ENCODE data around the gene TMEM63C. TPM values are rescaled to one million over a fixed set of nuclear protein-coding genes. Genes with fewer than 3 reads are reported as not detected.
A peak's percentile ranks its signal among the peaks of the same experiment; 100 is the strongest.

The TMEM63C gene
- total RNA-seq, 2 donors from 2014 or later = 0.12 to 0.84 TPM

DNA sequence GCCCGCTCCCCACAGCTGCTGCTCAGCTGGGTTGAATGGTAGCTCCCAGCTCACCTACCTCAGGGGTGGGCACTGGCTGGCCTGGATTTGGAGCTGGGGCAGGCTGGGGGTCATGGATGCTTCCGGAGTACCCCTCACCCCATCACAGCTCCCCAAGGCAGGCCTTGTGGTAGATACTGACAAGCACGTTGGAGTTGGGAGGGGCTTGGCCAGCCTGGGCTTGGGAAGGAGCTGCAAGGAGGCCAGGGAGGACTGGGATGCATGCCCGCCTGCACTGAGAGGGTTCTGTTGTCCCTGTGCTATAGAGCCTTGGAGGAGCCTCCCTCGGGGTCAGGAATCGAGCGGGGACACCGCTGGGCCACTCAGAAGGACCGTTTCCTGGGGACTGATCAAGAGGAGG, 14.2 kb downstream of the TMEM63C start:
- Mint-ChIP-seq H3K4me3 (no peak overlapping the region), H3K36me3 (no peaks in the 10 kb centered on the region), H3K27ac (no peak overlapping the region), H3K27me3 (peaks cover 5 to 14% of the 10 kb centered on the region in 2 donors), H3K9me3 (no peaks in the 10 kb centered on the region), H3K4me1 (ENCODE audit: low read depth in 2 of 2) (no peaks in the 10 kb centered on the region)
- DNase-seq (ENCODE audit: low spot score) (no peak), ATAC-seq (peak; percentile 8 to 29)

DNA sequence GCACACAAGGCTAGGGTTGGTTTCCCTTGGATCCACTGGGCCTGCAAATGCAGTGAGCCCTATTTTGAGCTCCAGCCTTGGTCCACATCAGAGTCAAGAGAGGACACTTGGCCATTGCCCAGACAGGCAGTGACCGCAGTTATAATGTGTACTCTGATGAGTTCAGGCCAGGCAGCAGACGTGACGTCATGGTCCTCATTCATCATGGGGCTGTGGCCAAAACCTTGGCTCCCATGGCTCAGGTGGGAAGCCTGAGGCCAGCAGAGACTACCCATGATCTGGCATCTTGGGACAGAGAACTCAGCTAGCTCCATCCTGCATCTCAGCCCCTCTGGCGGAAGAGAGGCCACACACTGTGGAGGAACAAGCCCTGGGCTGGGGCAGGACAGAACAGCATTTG, 16.4 kb downstream of the TMEM63C start:
- no peak for DNase-seq (ENCODE audit: low spot score)
- no peak overlapping the region for H3K27ac Mint-ChIP-seq
- no peaks in the 10 kb centered on the region for H3K4me1 Mint-ChIP-seq (ENCODE audit: low read depth in 2 of 2)
- H3K4me3 Mint-ChIP-seq = no peak overlapping the region
- no peaks in the 10 kb centered on the region for H3K36me3 Mint-ChIP-seq
- peaks cover 2 to 4% of the 10 kb centered on the region in 2 donors for H3K27me3 Mint-ChIP-seq
- peak in 1 of 2 donors; percentile 40 for ATAC-seq
- no peaks in the 10 kb centered on the region for H3K9me3 Mint-ChIP-seq

DNA sequence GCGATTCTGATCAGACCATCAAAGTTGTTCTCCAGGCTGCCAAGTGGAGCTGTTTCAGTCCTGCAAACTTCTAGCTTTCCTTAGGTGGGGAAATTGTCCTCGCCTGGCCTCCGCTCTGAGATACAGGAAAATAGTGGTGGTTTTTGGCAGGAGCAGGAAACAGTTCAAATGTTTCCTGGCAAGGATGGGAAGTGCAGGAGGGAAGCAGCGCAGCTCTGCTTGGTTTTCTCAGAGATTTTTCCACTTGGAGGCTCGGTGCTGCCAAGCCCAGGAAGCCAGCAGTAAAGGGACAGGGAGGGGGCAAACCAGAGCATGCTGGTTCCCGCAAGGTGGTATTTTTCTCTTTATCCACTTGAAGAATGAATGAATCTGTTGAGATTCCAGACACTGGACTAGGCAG, 17.0 kb downstream of the TMEM63C start:
- Mint-ChIP-seq H3K27ac (no peak overlapping the region), H3K36me3 (no peaks in the 10 kb centered on the region)

DNA sequence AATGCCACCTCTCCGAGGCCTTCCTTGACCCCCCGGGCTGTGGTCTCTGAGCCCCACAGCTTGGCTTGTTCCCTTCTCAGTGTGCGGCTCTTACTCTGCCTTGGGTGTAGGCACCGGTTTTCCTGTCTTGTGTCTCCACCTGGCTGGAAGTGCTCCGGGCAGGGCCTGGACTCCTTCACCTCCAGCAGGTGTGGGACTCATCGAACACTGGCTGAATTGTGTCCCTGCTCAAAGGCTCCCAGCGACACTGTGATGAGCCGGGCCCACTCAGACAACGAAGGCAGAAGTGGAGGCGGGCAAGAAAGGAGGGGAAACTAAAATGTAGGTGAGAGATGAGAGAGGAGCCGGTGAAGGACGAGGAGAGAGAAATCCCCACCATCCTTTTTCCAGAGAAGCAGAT, 18.0 kb downstream of the TMEM63C start:
- Mint-ChIP-seq H3K4me3 (no peak overlapping the region), H3K4me1 (ENCODE audit: low read depth in 2 of 2) (no peaks in the 10 kb centered on the region), H3K9me3 (no peaks in the 10 kb centered on the region), H3K27ac (no peak overlapping the region), H3K27me3 (peaks cover 4 to 5% of the 10 kb centered on the region in 2 donors), H3K36me3 (no peaks in the 10 kb centered on the region)
- DNase-seq (ENCODE audit: low spot score) (no peak), ATAC-seq (no peak)

More for the DNA sequence above, 17.0 kb downstream of the TMEM63C start:
- Mint-ChIP-seq H3K27me3 (peaks cover 4% of the 10 kb centered on the region in 2 donors), H3K9me3 (no peaks in the 10 kb centered on the region), H3K4me1 (ENCODE audit: low read depth in 2 of 2) (no peaks in the 10 kb centered on the region), H3K4me3 (no peak overlapping the region)
- DNase-seq (ENCODE audit: low spot score) (no peak), ATAC-seq (no peak)

GRCh38 chr14:77200406-77200985, 18.9 kb downstream of the TMEM63C start:
- Mint-ChIP-seq H3K4me3 (no peak overlapping the region), H3K9me3 (no peaks in the 10 kb centered on the region), H3K27ac (no peak overlapping the region), H3K27me3 (peaks cover 7 to 12% of the 10 kb centered on the region in 2 donors), H3K36me3 (no peaks in the 10 kb centered on the region), H3K4me1 (ENCODE audit: low read depth in 2 of 2) (no peaks in the 10 kb centered on the region)
- ATAC-seq = no peak
- no peak for DNase-seq (ENCODE audit: low spot score)

DNA sequence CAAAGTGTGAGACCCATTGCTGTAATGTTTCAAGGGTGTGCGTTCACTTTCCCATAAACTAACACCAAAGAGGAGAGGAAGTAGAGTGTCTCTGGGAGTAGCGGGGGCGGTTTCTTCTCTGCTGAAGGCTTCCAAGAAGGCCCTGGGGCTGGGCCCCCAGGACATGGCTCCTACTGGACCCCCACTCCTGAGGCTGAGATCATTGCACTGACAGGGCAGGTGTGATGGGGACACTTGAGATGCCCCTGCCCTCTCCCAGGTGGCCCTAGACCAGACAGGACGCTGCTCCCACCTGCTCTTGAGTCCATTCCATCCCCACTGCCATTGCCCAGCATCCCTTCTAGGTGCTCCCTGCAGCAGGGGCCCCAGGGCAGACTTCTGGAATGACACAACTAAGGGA, 20.1 kb downstream of the TMEM63C start:
- Mint-ChIP-seq H3K36me3 (no peaks in the 10 kb centered on the region), H3K9me3 (no peaks in the 10 kb centered on the region), H3K27me3 (peaks cover 7 to 12% of the 10 kb centered on the region in 2 donors), H3K4me3 (no peak overlapping the region), H3K27ac (no peak overlapping the region), H3K4me1 (ENCODE audit: low read depth in 2 of 2) (no peaks in the 10 kb centered on the region)
- no peak for ATAC-seq
- DNase-seq (ENCODE audit: low spot score) = no peak

GRCh38 chr14:77203611-77204458, 22.2 kb downstream of the TMEM63C start:
- no peaks in the 10 kb centered on the region for H3K36me3 Mint-ChIP-seq
- peaks cover 7 to 12% of the 10 kb centered on the region in 2 donors for H3K27me3 Mint-ChIP-seq
- H3K27ac Mint-ChIP-seq = no peak overlapping the region
- ATAC-seq (no peak), DNase-seq (ENCODE audit: low spot score) (no peak)
- H3K9me3 Mint-ChIP-seq = no peaks in the 10 kb centered on the region
- no peak overlapping the region for H3K4me3 Mint-ChIP-seq
- H3K4me1 Mint-ChIP-seq (ENCODE audit: low read depth in 2 of 2) = no peaks in the 10 kb centered on the region

DNA sequence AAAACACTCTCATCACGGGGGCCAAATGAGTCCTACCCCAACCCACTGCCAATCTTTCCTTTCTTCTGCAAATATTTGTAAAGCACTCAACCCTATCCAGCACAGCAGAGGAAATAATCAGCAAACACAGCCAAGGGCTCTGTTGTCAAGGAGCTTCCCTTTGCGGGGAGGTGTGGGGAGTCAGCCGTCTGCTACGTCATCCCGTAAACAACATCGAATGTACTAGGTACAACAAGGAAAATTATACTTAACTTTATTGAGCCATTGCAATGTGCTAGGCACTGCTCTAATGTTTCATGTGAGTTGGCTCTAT, 22.8 kb downstream of the TMEM63C start:
- ATAC-seq (no peak), DNase-seq (ENCODE audit: low spot score) (no peak)
- H3K27me3 Mint-ChIP-seq = peaks cover 9 to 12% of the 10 kb centered on the region in 2 donors
- H3K4me3 Mint-ChIP-seq = no peak overlapping the region
- H3K36me3 Mint-ChIP-seq = no peaks in the 10 kb centered on the region
- H3K9me3 Mint-ChIP-seq = no peaks in the 10 kb centered on the region
- H3K4me1 Mint-ChIP-seq (ENCODE audit: low read depth in 2 of 2) = no peaks in the 10 kb centered on the region
- no peak overlapping the region for H3K27ac Mint-ChIP-seq

GRCh38 chr14:77204907-77205306, 23.3 kb downstream of the TMEM63C start:
- ATAC-seq (no peak), DNase-seq (ENCODE audit: low spot score) (no peak)
- H3K27ac Mint-ChIP-seq = no peak overlapping the region
- no peak overlapping the region for H3K4me3 Mint-ChIP-seq
- no peaks in the 10 kb centered on the region for H3K4me1 Mint-ChIP-seq (ENCODE audit: low read depth in 2 of 2)
- H3K36me3 Mint-ChIP-seq = no peaks in the 10 kb centered on the region
- no peaks in the 10 kb centered on the region for H3K9me3 Mint-ChIP-seq
- H3K27me3 Mint-ChIP-seq = peaks cover 10 to 12% of the 10 kb centered on the region in 2 donors

- H3K4me3 Mint-ChIP-seq = no peak overlapping the region
- no peaks in the 10 kb centered on the region for H3K36me3 Mint-ChIP-seq
- H3K9me3 Mint-ChIP-seq = no peaks in the 10 kb centered on the region
- no peak overlapping the region for H3K27ac Mint-ChIP-seq
- H3K27me3 Mint-ChIP-seq = peaks cover 8 to 12% of the 10 kb centered on the region in 2 donors
- H3K4me1 Mint-ChIP-seq (ENCODE audit: low read depth in 2 of 2) = no peaks in the 10 kb centered on the region
- DNase-seq (ENCODE audit: low spot score) (no peak), ATAC-seq (no peak)
These were observed 24.0 kb downstream of the TMEM63C start for GRCh38 chr14:77205566-77205965.

- H3K4me3 Mint-ChIP-seq = no peak overlapping the region
- DNase-seq (ENCODE audit: low spot score) (no peak), ATAC-seq (no peak)
- no peaks in the 10 kb centered on the region for H3K4me1 Mint-ChIP-seq (ENCODE audit: low read depth in 2 of 2)
- H3K27ac Mint-ChIP-seq = no peak overlapping the region
- H3K36me3 Mint-ChIP-seq = no peaks in the 10 kb centered on the region
- peaks cover 8 to 12% of the 10 kb centered on the region in 2 donors for H3K27me3 Mint-ChIP-seq
- H3K9me3 Mint-ChIP-seq = no peaks in the 10 kb centered on the region
These were observed 24.7 kb downstream of the TMEM63C start for GRCh38 chr14:77206261-77206824.

GRCh38 chr14:77206877-77207389, 25.3 kb downstream of the TMEM63C start:
- Mint-ChIP-seq H3K27me3 (peaks cover 8 to 12% of the 10 kb centered on the region in 2 donors), H3K9me3 (no peaks in the 10 kb centered on the region), H3K27ac (no peak overlapping the region), H3K4me3 (no peak overlapping the region), H3K36me3 (no peaks in the 10 kb centered on the region), H3K4me1 (ENCODE audit: low read depth in 2 of 2) (no peaks in the 10 kb centered on the region)
- DNase-seq (ENCODE audit: low spot score) = no peak
- no peak for ATAC-seq

GRCh38 chr14:77208291-77208978, 26.8 kb downstream of the TMEM63C start:
- peaks cover 7 to 9% of the 10 kb centered on the region in 2 donors for H3K27me3 Mint-ChIP-seq
- DNase-seq (ENCODE audit: low spot score) = no peak
- H3K9me3 Mint-ChIP-seq = no peaks in the 10 kb centered on the region
- H3K36me3 Mint-ChIP-seq = no peaks in the 10 kb centered on the region
- no peaks in the 10 kb centered on the region for H3K4me1 Mint-ChIP-seq (ENCODE audit: low read depth in 2 of 2)
- no peak for ATAC-seq
- no peak overlapping the region for H3K4me3 Mint-ChIP-seq
- H3K27ac Mint-ChIP-seq = no peak overlapping the region

- Mint-ChIP-seq H3K4me1 (ENCODE audit: low read depth in 2 of 2) (no peaks in the 10 kb centered on the region), H3K4me3 (no peak overlapping the region), H3K9me3 (no peaks in the 10 kb centered on the region), H3K36me3 (no peaks in the 10 kb centered on the region), H3K27me3 (peaks cover 8 to 11% of the 10 kb centered on the region in 2 donors), H3K27ac (no peak overlapping the region)
- DNase-seq (ENCODE audit: low spot score) = no peak
- no peak for ATAC-seq
These were observed 27.4 kb downstream of the TMEM63C start for GRCh38 chr14:77208979-77209318.

Data from natural killer cell treated with Interleukin-12 subunit alpha and Interleukin-12 subunit beta and Interleukin-15 and Interleukin-18, amount 100 ng/mL, for 72 hours (primary cell).